ENCODE results near the gene PNMA8B. TPM values are rescaled to one million over a fixed set of nuclear protein-coding genes. Genes with fewer than 3 reads are reported as not detected.
"Not testable (repeated sequence)": the region's sequence is repeated elsewhere in the genome, so short reads cannot be mapped to it uniquely, and the experiment has no call there.

Gene PNMA8B
- total RNA-seq, 1 donor from 2014 or later: under 0.01 TPM

GRCh38 chr19:46503848-46504453 lies 8.3 kb upstream of the PNMA8B start:
- no peak for TF ChIP-seq CTCF (IDR thresholded peaks at IDR 0.05; ENCODE audit: insufficient read depth, low read length, severe bottlenecking)
- Histone ChIP-seq H3K4me3 (ENCODE audit: low read depth, low read length) (no peak overlapping the region), H3K36me3 (ENCODE audit: control insufficient read depth, insufficient read depth, low read length) (no peaks in the 10 kb centered on the region), H3K27me3 (ENCODE audit: control insufficient read depth, insufficient read depth, low read length) (peaks cover 2% of the 10 kb centered on the region)
- DNase-seq (ENCODE audit: low read depth) (no peak), FAIRE-seq (peak; percentile 82)

- H3K27me3 ChIP-seq (ENCODE audit: control insufficient read depth, insufficient read depth, low read length): peaks cover 2% of the 10 kb centered on the region
- DNase-seq (ENCODE audit: low read depth) (no peak), FAIRE-seq (no peak)
- H3K4me3 ChIP-seq (ENCODE audit: low read depth, low read length): no peak overlapping the region
- no peak for TF ChIP-seq CTCF (IDR thresholded peaks at IDR 0.05; ENCODE audit: insufficient read depth, low read length, severe bottlenecking)
- no peaks in the 10 kb centered on the region for H3K36me3 ChIP-seq (ENCODE audit: control insufficient read depth, insufficient read depth, low read length)
Measured at GRCh38 chr19:46502891-46503290, 7.2 kb upstream of the PNMA8B start.

GRCh38 chr19:46499692-46500091 lies 4.0 kb upstream of the PNMA8B start:
- TF ChIP-seq CTCF (IDR thresholded peaks at IDR 0.05; ENCODE audit: insufficient read depth, low read length, severe bottlenecking): no peak
- H3K4me3 ChIP-seq (ENCODE audit: low read depth, low read length): no peak overlapping the region
- no peak for FAIRE-seq

GRCh38 chr19:46497773-46498172 lies 2.1 kb upstream of the PNMA8B start:
- FAIRE-seq (no peak), DNase-seq (ENCODE audit: low read depth) (no peak)
- TF ChIP-seq CTCF (IDR thresholded peaks at IDR 0.05; ENCODE audit: insufficient read depth, low read length, severe bottlenecking): no peak
- Histone ChIP-seq H3K27me3 (ENCODE audit: control insufficient read depth, insufficient read depth, low read length) (no peaks in the 10 kb centered on the region), H3K4me3 (ENCODE audit: low read depth, low read length) (no peak overlapping the region), H3K36me3 (ENCODE audit: control insufficient read depth, insufficient read depth, low read length) (no peaks in the 10 kb centered on the region)

More at GRCh38 chr19:46499692-46500091, 4.0 kb upstream of the PNMA8B start:
- Histone ChIP-seq H3K36me3 (ENCODE audit: control insufficient read depth, insufficient read depth, low read length) (no peaks in the 10 kb centered on the region), H3K27me3 (ENCODE audit: control insufficient read depth, insufficient read depth, low read length) (peaks cover under 1% of the 10 kb centered on the region)
- no peak for DNase-seq (ENCODE audit: low read depth)

GRCh38 chr19:46496886-46497285 lies 1.2 kb upstream of the PNMA8B start:
- not testable (repeated sequence) for FAIRE-seq; H3K27me3 ChIP-seq (ENCODE audit: control insufficient read depth, insufficient read depth, low read length); H3K4me3 ChIP-seq (ENCODE audit: low read depth, low read length); DNase-seq (ENCODE audit: low read depth); H3K36me3 ChIP-seq (ENCODE audit: control insufficient read depth, insufficient read depth, low read length)

- no peak for TF ChIP-seq CTCF (IDR thresholded peaks at IDR 0.05; ENCODE audit: insufficient read depth, low read length, severe bottlenecking)
- FAIRE-seq: no peak
- DNase-seq (ENCODE audit: low read depth): no peak
- Histone ChIP-seq H3K4me3 (ENCODE audit: low read depth, low read length) (no peak overlapping the region), H3K27me3 (ENCODE audit: control insufficient read depth, insufficient read depth, low read length) (no peaks in the 10 kb centered on the region), H3K36me3 (ENCODE audit: control insufficient read depth, insufficient read depth, low read length) (no peaks in the 10 kb centered on the region)
Measured at GRCh38 chr19:46496304-46496703, 637 bp upstream of the PNMA8B start.

Data from bronchial epithelial cell (primary cell).